Coronary artery (tissue), 2 donors: ENCODE measurements around the gene FH.

Experiments used
- DNase-seq: peaks from one replicate; pipeline ENCODE4 v3.0.0-alpha.2; 2017; ENCODE audit warnings: low spot score
- H3K27ac ChIP-seq, 2 donors: fragments of 200-600 bp; sonication (generic); one replicate each; pipeline ENCODE4 v1.5.1; 2016 to 2019
- H3K4me3 ChIP-seq: fragments of 200-600 bp; sonication (generic); 2 replicates; pipeline ENCODE4 v1.5.1; 2016; ENCODE audit warnings: mild to moderate bottlenecking, moderate library complexity
- CTCF ChIP-seq: fragments of 200-600 bp; sonication (generic); IDR thresholded peaks from one replicate; pipeline ENCODE4 v1.5.1; 2019; ENCODE audit warnings: antibody characterized with exemption

Gene FH

GRCh38 chr1:241499910-241500309 is 19.6 kb downstream of the FH start:
- no peak overlapping the region for H3K27ac ChIP-seq
- no peak for DNase-seq
- TF ChIP-seq CTCF = no peak
- no peak overlapping the region for H3K4me3 ChIP-seq

DNA sequence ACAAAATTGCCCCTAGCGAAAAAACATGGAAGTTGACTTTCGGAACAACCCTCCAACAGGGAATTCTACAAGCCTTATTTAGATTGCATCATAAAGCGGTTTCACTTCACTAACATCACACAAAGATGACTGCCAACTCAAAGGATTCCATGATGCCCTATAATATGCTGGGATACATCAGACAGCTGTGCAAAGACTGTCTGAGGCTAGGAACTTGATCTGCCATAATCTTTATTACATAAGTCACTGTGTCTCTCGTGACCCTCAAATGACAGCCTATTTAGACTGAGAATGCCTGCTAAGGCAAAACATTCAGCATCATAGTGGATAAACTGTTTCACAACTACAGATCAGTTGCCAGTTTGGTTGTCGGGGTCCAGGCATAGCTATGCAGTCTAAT is 23.8 kb downstream of the FH start:
- no peak for DNase-seq
- TF ChIP-seq CTCF = no peak
- Histone ChIP-seq H3K4me3 (no peak overlapping the region), H3K27ac (no peak overlapping the region)

DNA sequence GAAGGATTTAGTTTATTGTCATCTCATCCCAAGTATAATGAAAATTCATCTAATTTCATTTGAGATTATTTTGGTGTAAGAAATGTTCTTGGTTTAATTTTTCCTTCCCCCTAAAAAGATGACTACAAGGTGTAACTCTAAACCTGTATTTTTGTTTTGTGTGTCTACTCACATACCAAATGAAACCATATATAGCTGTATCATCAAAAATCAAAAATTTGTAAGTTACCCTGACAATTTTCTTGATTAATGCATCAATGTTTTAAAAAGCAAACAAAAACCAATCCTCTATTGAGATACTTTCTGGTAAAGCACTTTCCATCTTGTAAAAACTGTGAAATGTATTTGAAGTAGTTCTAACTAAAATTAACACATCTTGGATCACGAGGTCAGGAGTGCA is 30.8 kb downstream of the FH start:
- no peak for DNase-seq
- no peak overlapping the region for H3K27ac ChIP-seq
- TF ChIP-seq CTCF = no peak
- H3K4me3 ChIP-seq = no peak overlapping the region

DNA sequence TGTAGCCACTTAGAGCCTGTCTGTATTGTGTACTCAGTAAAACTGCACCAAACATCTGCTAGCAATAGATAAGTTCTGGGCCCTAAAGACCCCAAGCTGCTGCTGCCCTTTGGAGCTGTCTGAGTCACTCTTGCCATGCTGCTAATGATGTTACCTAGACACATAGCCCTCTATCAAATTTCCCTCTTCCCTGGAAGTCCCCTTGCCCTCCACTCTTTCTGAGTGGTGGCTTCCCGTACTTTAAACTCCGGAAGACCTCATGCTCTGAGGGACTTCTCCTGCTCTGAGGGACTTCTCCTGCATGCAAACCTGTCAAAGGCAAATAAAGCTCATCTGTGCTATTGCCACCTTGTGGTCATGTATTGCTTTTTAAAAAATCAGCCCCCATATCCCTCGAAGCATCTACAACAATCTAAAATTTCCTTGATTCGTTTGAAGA is 34.0 kb downstream of the FH start:
- TF ChIP-seq CTCF = no peak
- Histone ChIP-seq H3K27ac (no peak overlapping the region), H3K4me3 (no peak overlapping the region)
- no peak for DNase-seq

DNA sequence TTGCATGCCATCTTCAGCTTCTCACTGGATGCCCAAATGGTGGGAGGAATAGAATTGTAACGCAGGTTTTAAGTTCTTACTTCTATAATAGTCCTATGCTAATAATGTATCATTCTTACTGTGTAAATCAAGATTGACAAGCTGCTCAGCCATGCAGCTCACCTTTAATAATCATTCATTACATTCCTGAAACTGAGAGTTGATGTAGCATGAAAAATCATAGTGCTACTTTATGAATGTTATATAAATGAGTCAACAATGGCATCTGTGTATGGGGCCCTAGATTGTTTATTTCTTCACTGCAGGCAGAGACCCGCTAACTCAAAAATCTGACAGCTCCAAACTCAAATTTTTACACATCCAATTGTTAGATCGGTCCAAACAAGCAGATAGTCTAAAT is 34.4 kb downstream of the FH start:
- H3K4me3 ChIP-seq = no peak overlapping the region
- TF ChIP-seq CTCF = no peak
- DNase-seq = no peak
- no peak overlapping the region for H3K27ac ChIP-seq

DNA sequence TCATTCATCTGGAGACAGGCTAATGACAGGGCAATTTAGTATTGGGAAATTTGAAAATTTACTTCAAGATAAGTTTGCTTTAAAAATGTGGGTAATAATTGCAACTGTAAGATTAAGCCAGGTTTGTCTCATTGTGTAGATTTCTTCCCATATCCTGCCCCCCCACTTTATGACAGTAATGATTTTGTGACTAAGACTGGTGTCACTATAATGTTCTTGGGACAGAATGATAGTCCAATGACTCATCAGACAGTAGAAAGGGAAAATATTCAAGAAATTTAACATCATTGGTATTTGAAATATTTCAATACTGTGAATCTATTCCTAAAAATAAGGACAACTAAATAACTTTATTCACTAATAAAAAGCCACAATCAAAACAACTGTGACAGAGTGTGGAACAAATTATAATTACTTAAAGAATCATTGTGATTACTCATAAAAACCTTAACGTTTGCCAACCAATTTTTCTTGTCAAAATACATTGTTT is 36.7 kb downstream of the FH start:
- no peak for TF ChIP-seq CTCF
- no peak overlapping the region for H3K27ac ChIP-seq
- no peak overlapping the region for H3K4me3 ChIP-seq
- no peak for DNase-seq

DNA sequence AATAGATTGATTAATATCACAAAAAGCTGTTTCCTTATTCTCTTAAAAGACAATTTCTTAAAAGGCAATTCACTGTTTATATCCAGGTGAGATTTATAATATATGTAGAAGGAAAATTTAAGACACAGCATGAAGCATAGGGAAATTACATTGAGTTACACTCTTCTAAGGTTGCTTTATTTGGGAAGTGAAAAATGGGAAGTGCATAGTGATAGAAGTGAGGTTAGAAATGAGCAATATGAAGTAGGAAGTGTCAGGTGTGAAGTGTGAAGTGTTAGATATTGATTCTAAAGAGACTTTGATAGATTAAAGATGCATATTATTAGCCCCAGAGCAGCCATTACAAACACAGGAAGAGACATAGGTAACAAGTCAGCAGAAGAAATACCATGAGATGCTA is 40.3 kb downstream of the FH start:
- DNase-seq = no peak
- TF ChIP-seq CTCF = no peak
- H3K4me3 ChIP-seq = no peak overlapping the region
- H3K27ac ChIP-seq = no peak overlapping the region
